Kidney tubule cell (primary cell): Measurements from ENCODE around the gene PRRG1.
"Not testable (repeated sequence)": the region's sequence is repeated elsewhere in the genome, so short reads cannot be mapped to it uniquely, and the experiment has no call there.

Experiments
- DNase-seq: peaks from one replicate; pipeline ENCODE4 v3.0.0-alpha.2; 2018; ENCODE audit warnings: low spot score

PRRG1 gene

GRCh38 chrX:37378830-37379229, 29.7 kb downstream of the PRRG1 start:
- DNase-seq: no peak

- DNase-seq: no peak
Observed at GRCh38 chrX:37380256-37380655, 31.1 kb downstream of the PRRG1 start.

- DNase-seq: peak; percentile 81
Observed at GRCh38 chrX:37380924-37381323, 31.8 kb downstream of the PRRG1 start.

DNA sequence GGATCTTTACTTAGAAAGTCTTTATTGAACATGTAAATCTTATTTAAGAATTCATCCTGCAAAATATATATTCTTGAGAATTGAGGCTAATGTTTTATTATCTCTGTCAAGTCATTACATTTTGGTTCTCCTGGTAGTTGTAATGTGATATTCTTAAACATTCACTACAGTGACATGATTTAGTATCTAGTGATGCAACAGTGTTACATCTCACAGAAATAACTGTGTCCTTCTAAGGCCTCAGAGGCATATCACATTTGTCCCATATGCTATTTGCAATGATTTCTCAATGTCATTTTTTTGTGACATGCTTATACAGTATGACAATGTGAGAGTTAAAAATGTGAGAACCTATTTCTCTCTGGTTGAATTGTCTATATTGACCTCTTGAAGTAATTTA, 34.1 kb downstream of the PRRG1 start:
- no peak for DNase-seq

- no peak for DNase-seq
Observed at GRCh38 chrX:37388413-37388812, 39.2 kb downstream of the PRRG1 start.

DNA sequence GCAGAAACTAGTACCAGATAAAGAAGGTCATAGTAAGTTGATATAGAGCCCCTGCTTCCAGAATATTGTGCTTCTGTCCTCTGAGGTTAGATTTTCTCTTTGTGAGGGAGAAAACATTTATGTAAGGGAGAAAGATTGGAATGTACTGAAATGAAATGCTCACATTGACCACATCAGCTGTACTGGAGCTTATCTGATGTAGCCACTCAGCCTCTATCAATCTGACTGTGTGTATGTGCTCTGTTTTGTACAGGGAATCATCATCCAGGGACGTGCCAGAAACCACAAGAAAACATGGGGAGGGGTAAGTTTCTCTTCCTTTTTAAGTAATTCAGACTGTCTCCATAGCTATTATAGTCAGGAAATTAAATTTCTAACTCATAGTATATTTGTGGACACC, 56.8 kb downstream of the PRRG1 start:
- DNase-seq: peak; percentile 14

DNA sequence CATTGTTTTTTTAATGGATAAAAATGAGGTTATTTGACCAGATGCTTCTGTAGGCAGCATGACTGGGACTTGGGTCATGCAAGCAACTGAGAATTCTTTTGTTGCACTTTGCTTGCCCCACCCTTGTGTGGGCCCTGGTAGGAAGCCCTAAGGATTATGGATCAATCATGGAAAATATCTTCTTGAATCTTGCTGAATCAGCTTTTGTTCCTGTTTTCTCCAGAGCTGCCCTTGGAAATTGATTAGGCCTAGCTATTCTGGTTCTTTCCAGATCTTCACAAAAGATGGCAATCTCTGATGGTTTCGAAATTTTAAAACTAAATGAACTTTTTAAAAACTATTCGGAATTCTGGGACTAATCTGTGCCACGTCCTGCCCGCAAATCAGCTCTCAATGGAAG, 58.6 kb downstream of the PRRG1 start:
- no peak for DNase-seq

DNA sequence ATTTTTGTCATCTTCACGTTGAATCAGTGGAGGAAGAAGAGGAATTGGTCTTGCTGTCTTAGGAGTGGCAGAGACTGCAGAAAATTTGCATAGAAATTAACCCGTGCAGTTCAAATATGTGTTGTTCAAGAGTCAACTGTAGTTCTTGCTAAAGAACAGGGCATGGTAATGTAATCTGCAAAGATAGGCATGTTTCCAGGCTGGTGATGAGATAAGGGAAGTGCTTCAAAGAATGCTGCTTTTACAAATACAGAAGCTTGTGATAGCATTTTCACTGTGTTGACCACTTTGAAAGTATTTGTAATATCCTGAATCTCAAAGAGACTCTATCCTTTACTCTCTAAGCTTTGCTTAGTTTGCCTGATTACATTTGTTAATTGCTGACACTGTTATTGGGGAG, 60.1 kb downstream of the PRRG1 start:
- DNase-seq: no peak

DNA sequence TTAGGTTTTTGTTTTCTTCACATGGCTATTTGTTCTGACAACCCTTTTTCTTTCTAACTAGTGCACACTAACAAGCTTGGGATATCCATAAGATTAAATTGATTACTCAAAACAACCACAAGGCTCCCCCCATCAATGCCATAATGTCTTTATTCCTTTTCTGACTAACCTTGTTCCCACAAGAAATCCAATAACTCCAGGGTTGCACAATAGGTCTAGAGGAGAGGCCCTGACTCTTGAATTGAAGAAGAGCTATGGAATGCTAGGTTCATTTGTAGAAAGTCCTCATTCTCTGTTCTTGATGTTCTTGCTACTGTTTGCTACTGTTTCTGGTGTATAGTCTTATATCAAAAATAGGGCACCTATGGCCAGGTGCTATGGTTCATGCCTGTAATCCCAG, 71.0 kb downstream of the PRRG1 start:
- no peak for DNase-seq

DNA sequence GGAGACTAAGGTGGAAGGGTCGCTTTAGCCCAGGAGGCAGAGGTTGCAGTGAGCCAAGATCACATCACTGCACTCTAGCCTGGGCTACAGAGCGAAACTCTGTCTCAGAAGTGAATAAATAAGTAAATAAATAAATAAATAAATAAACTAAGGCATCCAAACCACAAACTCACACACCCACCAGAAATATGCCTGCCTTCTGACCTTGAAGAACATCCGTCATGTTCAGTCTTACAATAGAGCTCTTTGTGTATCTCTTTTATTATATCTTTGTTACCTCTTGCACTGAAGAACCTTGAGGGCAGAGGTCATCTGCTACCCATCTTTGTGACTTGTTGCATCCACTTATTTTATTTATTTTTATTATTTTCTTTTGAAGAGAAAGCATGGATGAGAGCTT, 71.6 kb downstream of the PRRG1 start:
- DNase-seq: no peak

- DNase-seq: peak; percentile 25
Observed at GRCh38 chrX:37424000-37424429, 74.9 kb downstream of the PRRG1 start.

- peak; percentile 2 for DNase-seq
Observed at GRCh38 chrX:37425370-37425769, 76.2 kb downstream of the PRRG1 start.

GRCh38 chrX:37428962-37429361, 79.8 kb downstream of the PRRG1 start:
- DNase-seq: not testable (repeated sequence)

DNA sequence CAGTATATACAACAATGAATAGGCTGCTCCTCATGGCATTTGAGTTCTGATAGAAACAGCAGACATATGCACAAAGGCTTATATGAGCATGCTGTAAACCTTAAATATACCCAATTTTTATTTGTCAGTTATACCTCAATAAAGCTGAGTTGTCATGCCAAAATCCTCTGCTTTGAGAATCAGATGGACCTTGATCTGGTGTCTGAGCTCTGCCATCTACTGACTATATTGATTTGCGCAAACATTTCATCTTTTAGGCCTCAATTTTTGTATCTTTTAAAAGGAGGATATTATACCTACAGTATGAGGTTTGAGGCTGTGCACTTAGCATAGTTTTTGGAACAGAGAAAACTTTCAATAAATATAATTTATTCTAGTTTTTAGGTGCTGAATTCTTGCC, 85.2 kb downstream of the PRRG1 start:
- DNase-seq: no peak

GRCh38 chrX:37437160-37437559, 88.0 kb downstream of the PRRG1 start:
- DNase-seq: no peak

DNA sequence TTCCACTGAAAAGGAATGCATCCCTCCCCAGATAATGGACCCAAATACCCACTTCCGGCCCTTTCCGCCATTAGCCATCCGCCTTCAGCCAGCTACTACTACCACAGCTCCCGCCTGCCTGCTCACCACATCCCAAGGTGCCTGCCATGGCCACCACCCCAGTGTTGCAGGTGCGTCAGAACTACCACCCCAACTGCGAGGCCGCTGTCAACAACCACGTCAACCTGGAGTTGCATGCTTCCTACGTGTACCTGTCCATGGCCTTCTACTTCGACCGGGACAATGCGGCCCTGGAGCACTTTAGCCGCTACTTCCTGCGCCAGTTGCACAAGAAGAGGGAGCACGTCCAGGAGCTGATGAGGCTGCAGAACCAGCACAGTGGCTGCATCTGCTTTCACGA, 92.2 kb downstream of the PRRG1 start:
- no peak for DNase-seq

GRCh38 chrX:37445182-37445581, 96.0 kb downstream of the PRRG1 start:
- no peak for DNase-seq

DNA sequence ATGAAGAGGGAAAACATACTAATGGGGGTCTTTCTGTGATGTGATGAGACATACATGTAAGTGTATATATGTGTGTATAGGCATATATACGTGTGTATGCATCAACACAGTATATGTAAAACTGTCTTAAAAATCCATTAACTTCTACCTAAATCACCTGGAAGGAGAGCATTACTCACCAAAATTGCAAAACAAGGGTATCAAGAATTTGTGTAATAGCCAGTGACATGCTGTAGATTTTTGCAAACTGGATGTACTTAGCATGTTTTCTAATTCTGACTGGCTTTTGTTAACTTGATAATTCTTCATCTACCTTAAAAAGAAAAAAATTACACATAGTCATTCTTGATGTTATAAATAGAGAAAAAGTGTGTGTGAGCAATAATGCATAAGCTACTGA, 104.7 kb downstream of the PRRG1 start:
- DNase-seq: no peak

- DNase-seq: peak; percentile 92
Observed at GRCh38 chrX:37454537-37455285, 105.5 kb downstream of the PRRG1 start.

GRCh38 chrX:37455381-37455780, 106.2 kb downstream of the PRRG1 start:
- peak; percentile 41 for DNase-seq

DNA sequence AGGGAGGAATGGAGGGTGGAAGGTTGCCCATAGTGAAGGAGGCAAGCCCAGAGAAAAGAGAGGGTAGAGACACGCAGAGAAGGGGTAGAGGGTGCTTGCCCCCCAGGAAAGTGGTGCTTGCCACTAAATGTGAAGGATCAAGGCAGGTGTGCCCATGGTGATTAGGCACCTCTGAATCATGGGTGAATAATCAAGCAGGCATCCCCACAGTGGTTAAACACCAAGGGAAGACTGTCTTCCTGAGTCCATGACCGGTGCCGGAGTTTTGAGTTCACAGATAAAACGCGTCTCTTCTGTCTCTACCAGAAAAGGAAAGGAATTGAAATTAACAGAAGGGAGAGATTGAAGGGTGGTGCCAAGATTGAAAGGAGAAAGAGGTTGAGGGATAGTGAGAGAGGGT, 111.1 kb downstream of the PRRG1 start:
- peak; percentile 75 for DNase-seq

DNA sequence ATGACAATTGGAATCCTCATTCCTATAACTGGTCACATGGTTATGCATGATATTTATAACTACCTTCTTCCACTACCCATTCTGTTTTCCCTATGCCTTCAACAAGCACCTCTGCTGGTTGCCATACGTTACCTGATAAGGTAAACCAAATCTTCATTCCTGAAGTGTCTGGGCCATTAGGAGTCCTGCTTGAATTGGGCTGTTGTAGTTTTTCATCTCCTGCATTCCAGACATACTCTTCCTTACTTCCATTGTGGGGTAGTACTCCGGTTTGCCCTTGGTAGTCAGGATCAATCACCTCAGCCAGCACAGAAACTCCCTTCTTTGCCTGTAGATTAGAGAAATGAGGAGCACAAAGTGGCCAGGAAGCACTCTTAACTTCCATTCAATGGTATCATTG, 113.2 kb downstream of the PRRG1 start:
- no peak for DNase-seq

GRCh38 chrX:37468124-37468739, 119.1 kb downstream of the PRRG1 start:
- no peak for DNase-seq

DNA sequence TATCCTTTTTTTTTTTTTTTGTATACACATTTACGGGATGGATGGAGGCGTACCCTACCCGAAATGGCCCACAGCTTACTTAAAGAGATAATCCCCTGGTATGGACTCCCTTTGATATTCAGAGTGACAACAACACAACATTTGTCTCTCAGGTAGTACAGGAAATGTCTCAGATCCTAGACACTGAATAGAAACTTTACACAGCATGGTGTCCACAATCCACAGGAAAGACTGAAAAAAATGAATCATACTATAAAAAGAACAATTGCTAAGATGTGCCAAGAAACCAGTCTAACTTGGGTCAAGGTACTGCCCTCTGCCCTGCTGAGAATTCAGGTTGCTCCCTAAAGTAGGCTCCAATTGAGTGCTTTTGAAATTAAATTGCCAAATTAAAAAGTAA, 121.5 kb downstream of the PRRG1 start:
- no peak for DNase-seq
